NCI-H1105 (cell line): ENCODE data around the gene RASSF8.
A peak's percentile ranks its signal among the peaks of the same experiment; 100 is the strongest.
"Not testable (repeated sequence)": the region's sequence is repeated elsewhere in the genome, so short reads cannot be mapped to it uniquely, and the experiment has no call there.

Experiments
- DNase-seq: peaks from one replicate; lab custom pipeline; 2025; lab: John Stamatoyannopoulos, UW

RASSF8 gene

DNA sequence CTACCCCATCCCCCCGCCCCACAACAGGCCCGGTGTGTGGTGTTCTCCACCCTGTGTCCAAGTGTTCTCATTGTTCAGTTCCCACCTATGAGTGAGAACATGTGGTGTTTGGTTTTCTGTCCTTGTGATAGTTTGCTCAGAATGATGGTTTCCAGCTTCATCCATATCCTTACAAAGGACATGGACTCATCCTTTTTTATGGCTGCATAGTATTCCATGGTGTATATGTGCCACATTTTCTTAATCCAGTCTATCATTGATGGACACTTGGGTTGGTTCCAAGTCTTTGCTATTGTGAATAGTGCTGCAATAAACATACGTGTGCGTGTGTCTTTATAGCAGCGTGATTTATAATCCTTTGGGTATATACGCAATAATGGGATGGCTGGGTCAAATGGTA lies 98.8 kb downstream of the RASSF8 start:
- DNase-seq: not testable (repeated sequence)

- DNase-seq: no peak
Observed at GRCh38 chr12:26058308-26058707, 99.8 kb downstream of the RASSF8 start.

GRCh38 chr12:26058818-26059217 lies 100.3 kb downstream of the RASSF8 start:
- no peak for DNase-seq

DNA sequence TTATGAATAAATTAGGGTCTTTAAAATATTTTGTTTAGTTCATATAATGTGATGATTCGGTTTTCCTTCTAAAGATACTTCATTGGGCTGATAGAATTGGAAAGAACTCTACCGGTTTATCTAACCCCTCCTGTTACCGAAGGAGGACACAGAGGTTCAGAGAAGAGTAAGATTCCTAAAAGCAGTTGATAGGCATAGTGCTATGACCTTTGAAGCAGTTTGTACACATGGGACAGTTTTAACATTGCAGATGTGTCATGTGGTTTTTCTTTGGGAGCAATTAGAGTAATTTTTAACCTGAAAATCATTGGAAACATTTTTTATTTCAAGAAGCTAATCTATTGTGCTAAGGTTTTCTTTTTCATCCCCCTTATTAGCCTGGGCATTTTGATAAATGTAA lies 103.5 kb downstream of the RASSF8 start:
- no peak for DNase-seq

DNA sequence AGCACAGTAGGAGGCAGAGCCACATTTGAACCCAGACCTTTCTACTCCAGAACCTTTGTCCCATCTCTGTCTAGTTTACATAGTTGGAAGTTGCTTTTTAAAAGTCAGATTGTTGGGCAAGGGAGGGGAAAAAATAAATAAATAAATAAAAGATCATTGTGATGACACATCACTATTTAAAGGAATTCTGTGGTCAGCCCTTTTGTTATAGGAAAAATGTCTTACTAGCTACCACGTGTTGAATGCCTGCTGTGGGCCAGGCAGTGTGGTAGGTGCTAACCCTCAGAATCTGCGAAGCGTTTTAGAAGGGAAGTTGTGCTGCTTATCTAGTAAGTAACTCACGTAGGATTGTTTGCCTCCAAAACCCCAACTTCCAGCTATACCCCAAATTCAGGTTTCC lies 104.1 kb downstream of the RASSF8 start:
- DNase-seq: no peak

- DNase-seq: no peak
Observed at GRCh38 chr12:26065451-26065850, 107.0 kb downstream of the RASSF8 start.

DNA sequence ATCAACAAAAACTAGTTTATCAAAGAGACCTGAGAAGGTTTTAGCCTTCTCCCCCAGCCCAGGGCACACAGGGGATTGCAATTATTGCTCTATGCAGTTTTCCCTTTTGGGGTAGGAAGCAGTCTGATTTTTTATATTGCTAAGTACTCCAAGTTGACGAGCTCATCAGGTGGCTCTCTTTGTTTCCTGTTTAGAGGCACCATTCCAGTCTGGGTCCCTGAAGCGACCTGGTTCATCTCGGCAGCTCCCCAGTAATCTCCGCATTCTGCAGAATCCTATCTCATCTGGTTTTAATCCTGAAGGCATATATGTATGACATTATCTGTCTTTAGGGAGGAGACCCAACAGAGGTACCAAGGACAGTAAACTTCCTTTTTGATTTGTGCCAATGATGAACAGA lies 110.0 kb downstream of the RASSF8 start:
- no peak for DNase-seq

DNA sequence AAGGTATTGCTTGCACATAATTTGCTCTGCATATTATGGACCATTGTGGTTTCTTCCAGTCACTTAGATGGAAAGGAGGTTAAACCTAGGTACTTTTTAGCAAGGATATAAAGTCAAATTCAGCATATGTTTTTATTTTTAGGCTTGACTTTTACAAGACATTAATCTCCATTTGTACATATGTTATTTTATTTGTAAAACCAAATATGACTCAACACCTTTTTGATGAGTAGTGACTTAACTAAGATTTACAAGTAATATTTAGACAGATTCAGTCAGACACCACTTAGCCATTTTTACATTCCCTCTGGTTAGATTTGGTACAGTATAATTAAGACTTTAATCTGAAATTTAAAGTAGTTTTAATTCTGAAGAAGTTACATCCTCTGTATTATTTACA lies 111.3 kb downstream of the RASSF8 start:
- DNase-seq: no peak

DNA sequence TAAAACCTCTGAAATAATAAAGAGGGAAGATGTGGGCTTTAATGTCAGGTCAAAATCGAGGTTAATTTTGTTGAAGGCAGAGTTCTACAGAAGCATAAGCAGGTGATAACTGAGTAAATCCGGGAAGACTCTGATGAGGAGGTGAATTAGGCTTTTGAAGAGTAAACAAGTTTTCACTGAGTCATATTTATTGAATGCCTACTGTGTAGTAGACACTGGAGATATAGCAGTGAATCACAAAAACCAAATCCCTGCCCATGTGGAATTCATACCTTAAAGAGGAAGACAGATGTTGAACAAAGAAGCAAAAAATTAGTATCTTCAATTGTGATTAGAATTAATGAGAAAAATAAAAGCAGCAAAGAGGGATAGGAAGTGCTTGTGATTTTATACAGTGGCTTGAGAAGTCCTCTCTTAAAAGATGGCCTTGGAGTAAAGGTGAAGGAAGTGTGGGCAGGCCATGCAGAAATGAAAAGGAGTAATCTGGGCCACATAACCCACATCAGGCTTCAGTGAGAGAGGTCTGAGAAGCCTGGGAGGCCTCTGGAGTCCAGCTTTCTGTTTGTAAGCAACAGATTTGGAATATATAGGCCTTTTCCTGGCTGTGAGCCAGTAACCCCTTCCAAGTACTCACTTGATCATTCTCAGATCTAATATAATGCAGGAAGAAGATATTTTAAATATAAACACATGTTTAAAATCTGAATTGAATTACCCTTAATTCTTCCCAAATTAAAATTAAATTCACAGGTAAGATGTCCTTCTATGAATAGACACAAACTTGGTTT lies 119.6 kb downstream of the RASSF8 start:
- peak; percentile 18 for DNase-seq

- DNase-seq: no peak
Observed at GRCh38 chr12:26080911-26081310, 122.4 kb downstream of the RASSF8 start.

DNA sequence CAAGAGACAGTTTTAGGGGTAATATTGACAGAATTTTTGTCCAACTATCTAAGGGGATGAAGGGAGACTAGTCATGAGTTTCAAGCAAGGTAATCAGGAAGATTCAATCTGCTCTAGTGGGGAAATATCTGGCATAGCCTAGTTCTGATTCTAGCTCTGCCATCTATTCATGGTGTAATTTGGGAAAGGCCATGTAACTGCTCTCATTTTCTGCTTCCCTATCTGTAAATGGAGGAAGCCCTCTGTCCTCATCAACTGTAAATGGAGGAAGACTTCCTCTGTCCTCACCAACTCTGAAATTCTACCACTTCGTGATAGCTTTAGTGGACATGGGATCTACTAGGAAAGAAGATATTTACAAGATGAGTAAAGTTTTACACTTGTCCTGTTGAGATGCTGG lies 128.5 kb downstream of the RASSF8 start:
- DNase-seq: no peak

- DNase-seq: no peak
Observed at GRCh38 chr12:26088998-26089397, 130.5 kb downstream of the RASSF8 start.

- DNase-seq: no peak
Observed at GRCh38 chr12:26090836-26091510, 132.5 kb downstream of the RASSF8 start.

- no peak for DNase-seq
Observed at GRCh38 chr12:26091822-26092221, 133.3 kb downstream of the RASSF8 start.

- DNase-seq: no peak
Observed at GRCh38 chr12:26092346-26093105, 134.0 kb downstream of the RASSF8 start.

GRCh38 chr12:26095186-26095585 lies 136.7 kb downstream of the RASSF8 start:
- no peak for DNase-seq

GRCh38 chr12:26096036-26096435 lies 137.6 kb downstream of the RASSF8 start:
- no peak for DNase-seq

DNA sequence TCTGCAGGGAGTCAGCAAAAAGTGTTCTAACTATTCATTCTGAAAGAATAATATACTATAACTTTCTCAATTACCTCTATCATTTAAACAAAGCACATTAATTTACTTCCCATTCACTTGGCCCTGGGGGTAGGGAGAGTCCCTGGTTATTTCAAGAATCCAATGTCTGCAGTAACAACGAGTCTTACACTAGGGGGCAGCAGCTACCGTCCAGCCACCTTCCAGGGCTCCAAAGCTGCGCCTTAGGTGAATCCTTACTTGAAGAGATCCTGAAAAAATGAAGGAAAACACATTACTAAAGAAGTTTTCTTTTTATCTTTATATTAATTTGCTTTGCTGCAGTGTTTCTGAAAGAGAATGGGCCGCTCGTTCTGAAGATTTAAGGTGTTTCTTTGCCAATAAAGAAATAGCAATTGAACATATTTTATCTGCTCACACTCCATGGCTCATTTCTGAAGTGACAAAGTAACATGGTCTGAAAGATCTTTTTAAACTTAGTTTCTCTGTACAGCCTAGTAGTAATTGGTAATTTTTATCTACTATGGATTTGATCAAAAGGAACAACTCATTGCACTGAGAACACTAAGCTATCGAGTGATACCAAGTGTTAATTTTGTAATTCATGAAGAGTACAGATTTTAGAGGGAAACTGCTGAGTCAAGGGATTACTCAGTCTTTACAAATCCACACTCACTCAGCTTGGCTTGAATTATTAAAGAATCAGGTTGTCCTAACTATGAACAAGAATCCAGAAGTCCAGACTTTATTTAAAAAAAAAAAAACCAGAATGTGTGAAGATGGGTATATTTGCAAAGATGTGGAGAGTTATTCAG lies 138.8 kb downstream of the RASSF8 start:
- peak; percentile 50 for DNase-seq

DNA sequence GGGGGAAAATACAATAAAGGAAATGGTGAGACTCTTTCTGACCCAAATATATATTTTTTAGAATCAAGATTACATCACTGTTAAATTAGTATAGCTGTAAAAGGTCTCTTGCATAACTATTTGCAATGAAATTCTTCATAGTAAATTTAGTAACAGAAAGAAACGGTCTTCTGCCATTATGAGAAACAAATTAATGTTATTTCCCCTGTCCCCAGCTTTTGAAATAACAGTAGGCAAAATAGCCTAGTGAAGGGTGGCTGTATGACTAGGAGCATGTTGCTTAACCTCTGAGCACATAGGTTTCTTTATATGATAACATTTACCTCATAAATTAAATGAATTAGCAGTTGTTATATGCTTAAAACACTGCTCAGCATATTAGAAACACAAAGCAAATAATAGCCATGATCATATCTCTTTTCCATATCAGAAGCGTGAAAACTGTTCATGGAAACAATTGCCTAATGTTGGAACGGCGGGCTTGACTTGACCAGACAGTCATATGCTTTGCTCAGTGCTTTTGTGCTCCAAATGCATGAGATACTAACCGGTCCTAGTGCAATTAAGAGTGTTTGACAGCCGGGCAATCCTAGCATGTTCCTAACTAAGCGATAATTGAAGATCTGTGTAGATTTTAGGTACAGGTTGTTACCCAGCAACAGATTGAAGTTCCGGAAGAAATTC lies 142.3 kb downstream of the RASSF8 start:
- DNase-seq: no peak

DNA sequence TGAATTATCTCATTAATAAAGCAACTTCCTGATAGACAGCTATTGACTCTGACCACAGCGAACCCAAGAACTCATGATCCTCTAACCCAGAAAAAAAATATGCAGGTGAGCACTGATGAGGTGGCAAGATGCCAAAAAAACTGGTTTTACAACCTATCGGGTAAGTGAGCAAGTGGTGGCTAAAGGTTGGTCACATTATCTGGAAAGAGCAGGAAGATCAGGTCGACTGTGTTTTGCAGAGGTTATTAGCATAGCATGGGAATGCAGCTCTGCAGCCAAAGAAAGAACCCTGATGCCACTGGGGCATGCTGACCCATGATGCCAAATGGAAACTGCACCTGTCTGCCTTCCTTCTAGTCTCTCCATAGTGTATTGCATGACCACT lies 142.9 kb downstream of the RASSF8 start:
- DNase-seq: peak; percentile 94

- no peak for DNase-seq
Observed at GRCh38 chr12:26101763-26102162, 143.3 kb downstream of the RASSF8 start.
